Measurements from ENCODE around the gene FRY.

GRCh38 chr13:32023096-32023495, 8.5 kb upstream of the FRY start:
- TF ChIP-seq, protein P1, sequence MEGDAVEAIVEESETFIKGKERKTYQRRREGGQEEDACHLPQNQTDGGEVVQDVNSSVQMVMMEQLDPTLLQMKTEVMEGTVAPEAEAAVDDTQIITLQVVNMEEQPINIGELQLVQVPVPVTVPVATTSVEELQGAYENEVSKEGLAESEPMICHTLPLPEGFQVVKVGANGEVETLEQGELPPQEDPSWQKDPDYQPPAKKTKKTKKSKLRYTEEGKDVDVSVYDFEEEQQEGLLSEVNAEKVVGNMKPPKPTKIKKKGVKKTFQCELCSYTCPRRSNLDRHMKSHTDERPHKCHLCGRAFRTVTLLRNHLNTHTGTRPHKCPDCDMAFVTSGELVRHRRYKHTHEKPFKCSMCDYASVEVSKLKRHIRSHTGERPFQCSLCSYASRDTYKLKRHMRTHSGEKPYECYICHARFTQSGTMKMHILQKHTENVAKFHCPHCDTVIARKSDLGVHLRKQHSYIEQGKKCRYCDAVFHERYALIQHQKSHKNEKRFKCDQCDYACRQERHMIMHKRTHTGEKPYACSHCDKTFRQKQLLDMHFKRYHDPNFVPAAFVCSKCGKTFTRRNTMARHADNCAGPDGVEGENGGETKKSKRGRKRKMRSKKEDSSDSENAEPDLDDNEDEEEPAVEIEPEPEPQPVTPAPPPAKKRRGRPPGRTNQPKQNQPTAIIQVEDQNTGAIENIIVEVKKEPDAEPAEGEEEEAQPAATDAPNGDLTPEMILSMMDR (IDR thresholded peaks at IDR 0.05 in 2 of 3, conservative IDR thresholded peaks at IDR 0.05 in 1 of 3; ENCODE audit: control insufficient read depth in 2 of 3, extremely low read depth in 1 of 3, insufficient read depth in 1 of 3, low read depth in 3 of 3, low read length in 3 of 3): no peak
- TF ChIP-seq FOS (IDR thresholded peaks at IDR 0.05; ENCODE audit: borderline replicate concordance, extremely low read depth, insufficient read length): no peak
- no peak for TF ChIP-seq EZH2 (IDR thresholded peaks at IDR 0.05; ENCODE audit: borderline replicate concordance, control insufficient read depth, low read depth, low read length)
- no peak for TF ChIP-seq LARP7 (IDR thresholded peaks at IDR 0.05)
- no peak for TF ChIP-seq POLR2AphosphoS5 (IDR thresholded peaks at IDR 0.05; ENCODE audit: low read length)
